ENCODE data around the gene RAB11A.

GRCh38 chr15:65923264-65923663 is 54.0 kb downstream of the RAB11A start:
- TF ChIP-seq CTCF (IDR thresholded peaks at IDR 0.05; ENCODE audit: borderline replicate concordance, extremely low read depth, low read length, poor library complexity, severe bottlenecking) (no peak), EZH2 (IDR thresholded peaks at IDR 0.05; ENCODE audit: borderline replicate concordance, low read depth, low read length, severe bottlenecking) (no peak)

All from DND-41 (cell line).